Hepatocyte (in vitro differentiated cells): ENCODE results near the gene CTNNA3.

ENCODE experiments used
- CTCF ChIP-seq: fragments of 200-600 bp; sonication (generic); IDR thresholded peaks from 2 replicates; pipeline ENCODE4 v1.5.1; 2016; ENCODE audit warnings: antibody characterized with exemption, mild to moderate bottlenecking; ENCODE audit not compliant: poor library complexity
- EZH2 ChIP-seq: fragments of 200-600 bp; sonication (generic); IDR thresholded peaks from 2 replicates; pipeline ENCODE4 v1.6.1; 2016; ENCODE audit warnings: antibody characterized with exemption, mild to moderate bottlenecking, borderline replicate concordance

GRCh38 chr10:66888237-66888636 lies 807.8 kb downstream of the CTNNA3 start:
- TF ChIP-seq CTCF (no peak), EZH2 (no peak)
